ENCODE measurements around the gene SCN2B. TPM values are rescaled to one million over a fixed set of nuclear protein-coding genes. Genes with fewer than 3 reads are reported as not detected.

Gene SCN2B
- total RNA-seq, 1 experiment from 2014 or later, result 0.20 TPM

GRCh38 chr11:118167253-118167652 is 9.2 kb downstream of the SCN2B start (continued):
- TF ChIP-seq JAZF1 (CRISPR knock-in tag; IDR thresholded peaks at IDR 0.05), result no peak
- no peak for TF ChIP-seq ZNF425 (CRISPR knock-in tag; conservative IDR thresholded peaks at IDR 0.05)
- TF ChIP-seq TEAD1 (CRISPR knock-in tag; IDR thresholded peaks at IDR 0.05), result no peak
- TF ChIP-seq IRF1 (CRISPR knock-in tag; IDR thresholded peaks at IDR 0.05), result no peak
- no peak for TF ChIP-seq ZNF263 (CRISPR knock-in tag; IDR thresholded peaks at IDR 0.05; ENCODE audit: low read depth)
- TF ChIP-seq KAT7 (CRISPR knock-in tag; IDR thresholded peaks at IDR 0.05; ENCODE audit: borderline replicate concordance), result no peak
- TF ChIP-seq MYBL2 (CRISPR knock-in tag; IDR thresholded peaks at IDR 0.05), result no peak
- no peak for TF ChIP-seq PREB (CRISPR knock-in tag; IDR thresholded peaks at IDR 0.05; ENCODE audit: borderline replicate concordance)

GRCh38 chr11:118166641-118167040 is 9.8 kb downstream of the SCN2B start:
- TF ChIP-seq AR (CRISPR knock-in tag; IDR thresholded peaks at IDR 0.05) (no peak), ZBTB43 (CRISPR knock-in tag; IDR thresholded peaks at IDR 0.05) (no peak), ZNF317 (CRISPR knock-in tag; IDR thresholded peaks at IDR 0.05; ENCODE audit: borderline replicate concordance, low read depth) (no peak), NR2C2 (CRISPR knock-in tag; IDR thresholded peaks at IDR 0.05) (no peak), HMGXB4 (CRISPR knock-in tag; IDR thresholded peaks at IDR 0.05) (no peak), FOXJ3 (CRISPR knock-in tag; IDR thresholded peaks at IDR 0.05; ENCODE audit: borderline replicate concordance) (no peak), ZNF671 (CRISPR knock-in tag; IDR thresholded peaks at IDR 0.05) (no peak), ZNF425 (CRISPR knock-in tag; conservative IDR thresholded peaks at IDR 0.05) (no peak), SMAD3 (CRISPR knock-in tag; IDR thresholded peaks at IDR 0.05; ENCODE audit: borderline replicate concordance) (no peak), ATF1 (CRISPR knock-in tag; IDR thresholded peaks at IDR 0.05) (no peak), JUN (CRISPR knock-in tag; IDR thresholded peaks at IDR 0.05) (no peak)
- no peak overlapping the region for H3K4me3 Mint-ChIP-seq
- POLR2A ChIA-PET, result no interaction called here
- ATAC-seq, result no peak
- peaks cover 48% of the 10 kb centered on the region for H3K27me3 Mint-ChIP-seq (ENCODE audit: low read depth)
- no peaks in the 10 kb centered on the region for H3K36me3 Mint-ChIP-seq
- CTCF ChIA-PET, result interaction anchor here (1.0 kb wide), 2 partner anchors 10 to 32 kb away, joined by 4 to 6 read pairs; no protein-coding TSS in a partner anchor
- peaks cover 24% of the 10 kb centered on the region for H3K4me1 Mint-ChIP-seq
- no peaks in the 10 kb centered on the region for H3K9me3 Mint-ChIP-seq
- DNase-seq (ENCODE audit: low spot score), result no peak
- no peak overlapping the region for H3K27ac Mint-ChIP-seq

Measured in WTC11 (cell line).